Esophagus muscularis mucosa (tissue), 3 donors: ENCODE measurements around the gene RPRD1B.

Experiments used
- CTCF ChIP-seq, 3 experiments: fragments of 200-600 bp in 2 of 3; fragments of 450-650 bp in 1 of 3; sonication (generic) in 2 of 3; IDR thresholded peaks; one replicate each; pipeline ENCODE4 v1.5.1; 2017 to 2019; ENCODE audit warnings: antibody characterized with exemption in 3 of 3, mild to moderate bottlenecking in 2 of 3, moderate library complexity in 1 of 3
- POLR2A ChIP-seq: fragments of 450-650 bp; IDR thresholded peaks from one replicate; pipeline ENCODE4 v1.6.1; 2017; ENCODE audit warnings: antibody characterized with exemption, moderate library complexity, mild to moderate bottlenecking, low read depth
- POLR2AphosphoS5 ChIP-seq, 2 donors: sonication (generic); formaldehyde crosslinking; IDR thresholded peaks; one replicate each; pipeline ENCODE4 v1.6.1; 2017; ENCODE audit warnings: antibody characterized with exemption in 2 of 2

- TF ChIP-seq CTCF (IDR thresholded peaks at IDR 0.05), result no peak
- no peak for TF ChIP-seq POLR2AphosphoS5 (IDR thresholded peaks at IDR 0.05)
- TF ChIP-seq POLR2A, result no peak
Observed at GRCh38 chr20:38117205-38117604, 83.7 kb downstream of the RPRD1B start.
